Measurements from ENCODE around the gene SERPINB4. TPM values are rescaled to one million over a fixed set of nuclear protein-coding genes. Genes with fewer than 3 reads are reported as not detected.

SERPINB4 gene
- total RNA-seq, 2 donors from 2014 or later = 0.24 TPM; not detected in 1

GRCh38 chr18:63604791-63605567, 39.1 kb downstream of the SERPINB4 start:
- no peak for DNase-seq
- H3K27me3 Mint-ChIP-seq (ENCODE audit: insufficient read depth) = no peaks in the 10 kb centered on the region
- Histone ChIP-seq H3K9ac (ENCODE audit: extremely low read depth, low read length, poor library complexity, severe bottlenecking) (no peak overlapping the region), H3K9me3 (ENCODE audit: control insufficient read depth, low read length) (no peaks in the 10 kb centered on the region), H3K27ac (ENCODE audit: low read depth, low read length) (no peak overlapping the region), H3K4me1 (ENCODE audit: control insufficient read depth, insufficient read depth, low read length) (no peaks in the 10 kb centered on the region), H3K27me3 (ENCODE audit: control insufficient read depth, insufficient read depth, low read length, poor library complexity, severe bottlenecking) (no peaks in the 10 kb centered on the region), H3K4me3 (ENCODE audit: low read length) (no peak overlapping the region), H3K36me3 (ENCODE audit: control insufficient read depth, insufficient read depth, low read length) (no peaks in the 10 kb centered on the region)
- 89 to 100% methylated on average over 3 to 4 of the region's 4 CpGs for WGBS, 2 experiments (ENCODE audit: insufficient coverage in 1 of 2, insufficient read length in 1 of 2)
- H3K4me3 Mint-ChIP-seq = no peak overlapping the region
- H3K9me3 Mint-ChIP-seq = no peaks in the 10 kb centered on the region
- no peak for TF ChIP-seq CTCF (conservative IDR thresholded peaks at IDR 0.05)
- H3K27ac Mint-ChIP-seq = no peak overlapping the region
- H3K36me3 Mint-ChIP-seq (ENCODE audit: low read depth) = no peaks in the 10 kb centered on the region
- H3K4me1 Mint-ChIP-seq = no peaks in the 10 kb centered on the region

GRCh38 chr18:63603772-63604171, 40.3 kb downstream of the SERPINB4 start:
- DNase-seq = no peak
- no peaks in the 10 kb centered on the region for H3K27me3 Mint-ChIP-seq (ENCODE audit: insufficient read depth)
- 0% methylated on average over 1 of the region's 1 CpG for WGBS, 2 experiments (ENCODE audit: insufficient coverage in 1 of 2, insufficient read length in 1 of 2)
- H3K36me3 Mint-ChIP-seq (ENCODE audit: low read depth) = no peaks in the 10 kb centered on the region
- Histone ChIP-seq H3K9me3 (ENCODE audit: control insufficient read depth, low read length) (no peaks in the 10 kb centered on the region), H3K4me1 (ENCODE audit: control insufficient read depth, insufficient read depth, low read length) (no peaks in the 10 kb centered on the region), H3K27ac (ENCODE audit: low read depth, low read length) (no peak overlapping the region), H3K36me3 (ENCODE audit: control insufficient read depth, insufficient read depth, low read length) (no peaks in the 10 kb centered on the region), H3K4me3 (ENCODE audit: low read length) (no peak overlapping the region), H3K9ac (ENCODE audit: extremely low read depth, low read length, poor library complexity, severe bottlenecking) (no peak overlapping the region), H3K27me3 (ENCODE audit: control insufficient read depth, insufficient read depth, low read length, poor library complexity, severe bottlenecking) (no peaks in the 10 kb centered on the region)
- no peaks in the 10 kb centered on the region for H3K9me3 Mint-ChIP-seq
- no peak overlapping the region for H3K27ac Mint-ChIP-seq
- no peak for TF ChIP-seq CTCF (conservative IDR thresholded peaks at IDR 0.05)
- no peak overlapping the region for H3K4me3 Mint-ChIP-seq
- H3K4me1 Mint-ChIP-seq = no peaks in the 10 kb centered on the region

GRCh38 chr18:63603355-63603754, 40.7 kb downstream of the SERPINB4 start:
- Histone ChIP-seq H3K9ac (ENCODE audit: extremely low read depth, low read length, poor library complexity, severe bottlenecking) (no peak overlapping the region), H3K27me3 (ENCODE audit: control insufficient read depth, insufficient read depth, low read length, poor library complexity, severe bottlenecking) (no peaks in the 10 kb centered on the region), H3K36me3 (ENCODE audit: control insufficient read depth, insufficient read depth, low read length) (no peaks in the 10 kb centered on the region), H3K4me1 (ENCODE audit: control insufficient read depth, insufficient read depth, low read length) (no peaks in the 10 kb centered on the region), H3K4me3 (ENCODE audit: low read length) (no peak overlapping the region), H3K9me3 (ENCODE audit: control insufficient read depth, low read length) (no peaks in the 10 kb centered on the region), H3K27ac (ENCODE audit: low read depth, low read length) (no peak overlapping the region)
- no peaks in the 10 kb centered on the region for H3K9me3 Mint-ChIP-seq
- H3K36me3 Mint-ChIP-seq (ENCODE audit: low read depth) = no peaks in the 10 kb centered on the region
- no CpG with 5 or more reads among the region's 1 CpG for WGBS, 2 experiments (ENCODE audit: insufficient coverage in 1 of 2, insufficient read length in 1 of 2)
- no peaks in the 10 kb centered on the region for H3K27me3 Mint-ChIP-seq (ENCODE audit: insufficient read depth)
- H3K27ac Mint-ChIP-seq = no peak overlapping the region
- no peaks in the 10 kb centered on the region for H3K4me1 Mint-ChIP-seq
- DNase-seq = no peak
- no peak for TF ChIP-seq CTCF (conservative IDR thresholded peaks at IDR 0.05)
- H3K4me3 Mint-ChIP-seq = no peak overlapping the region
